HCT116 (cell line): ENCODE measurements around the gene IP6K2. TPM values are rescaled to one million over a fixed set of nuclear protein-coding genes. Genes with fewer than 3 reads are reported as not detected.
A peak's percentile ranks its signal among the peaks of the same experiment; 100 is the strongest.

Experiments
- ATAC-seq: fragments of 200-7000 bp; cut with Tn5 transposase; 2 replicates; pipeline ENCODE4 v1.9.1; 2020; ENCODE audit warnings: mild to moderate bottlenecking, moderate library complexity
- BruUV-seq: library from RNA; stranded (reverse); fragments of 400-500 nt; replicated peaks from 2 replicates; lab custom pipeline; 2021; lab: Mats Ljungman, UMichigan
- CTCF ChIA-PET: fragments of 300-600 bp; sonication (Branson Sonifier 250); formaldehyde crosslinking; loops from one replicate; lab custom pipeline; 2021; ENCODE audit warnings: antibody characterized with exemption; lab: Charles Lee
- POLR2A ChIA-PET: fragments of 300-600, 350-600 bp; sonication (Branson Sonifier 250); formaldehyde crosslinking; loops from one replicate; lab custom pipeline; 2021; ENCODE audit warnings: antibody characterized with exemption; lab: Charles Lee
- RAD21 ChIA-PET, 2 experiments: fragments of 300-600 bp; sonication (Branson Sonifier 250); formaldehyde crosslinking; loops; one replicate each; lab custom pipeline; 2023; ENCODE audit warnings: low total read pairs in 2 of 2; ENCODE audit not compliant: uncharacterized antibody in 2 of 2, unreplicated experiment in 2 of 2, low non-redundant PET in 1 of 2; lab: Charles Lee
- DNase-seq: peaks from one replicate; pipeline ENCODE4 v3.0.0-alpha.2; 2010; ENCODE audit warnings: low read depth, low spot score
- H2AFZ ChIP-seq: fragments of 200-600 bp; shearing (Covaris generic), sonication (generic); 2 replicates; pipeline ENCODE4 v1.6.1; 2017; ENCODE audit warnings: low read depth, mixed run types, mixed read lengths, antibody characterized with exemption, low read length; ENCODE audit not compliant: poor library complexity, severe bottlenecking
- H3K27ac ChIP-seq: 2 replicates; pipeline ENCODE4 v1.5.1; 2012; ENCODE audit warnings: low read depth, low read length
- H3K27me3 ChIP-seq: fragments of 200-600 bp; sonication (generic); 2 replicates; pipeline ENCODE4 v1.6.1; 2016; ENCODE audit warnings: mixed run types, low read length, mixed read lengths; ENCODE audit not compliant: insufficient read depth
- H3K36me3 ChIP-seq, 2 experiments: fragments of 200-500 bp in 1 of 2; fragments of 200-600 bp in 1 of 2; sonication (Bioruptor generic) in 1 of 2; sonication (generic) in 1 of 2; 2 replicates each; pipeline versions ENCODE4 v1.5.1 to v1.6.1; 2014 to 2016; ENCODE audit warnings: low read length in 2 of 2, inconsistent platforms in 1 of 2, mixed read lengths in 1 of 2, mixed run types in 1 of 2; ENCODE audit not compliant: insufficient read depth in 2 of 2, control insufficient read depth in 1 of 2
- H3K4me1 ChIP-seq, 2 experiments: fragments of 200-600 bp in 1 of 2; sonication (generic) in 1 of 2; 2 replicates each; pipeline versions ENCODE4 v1.5.1 to v1.6.1; 2012 to 2017; ENCODE audit warnings: low read length in 2 of 2, inconsistent platforms in 1 of 2, mild to moderate bottlenecking in 1 of 2, mixed read lengths in 1 of 2, mixed run types in 1 of 2, moderate library complexity in 1 of 2; ENCODE audit not compliant: insufficient read depth in 2 of 2, control insufficient read depth in 1 of 2
- H3K4me2 ChIP-seq: fragments of 200-600 bp; sonication (generic); 2 replicates; pipeline ENCODE4 v1.6.1; 2017; ENCODE audit warnings: mixed run types, low read length, mixed read lengths
- H3K4me3 ChIP-seq, 2 experiments: fragments of 200-600 bp in 1 of 2; sonication (generic) in 1 of 2; replicated peaks in 1 of 2; 2 replicates each; pipeline ENCODE4 v1.5.1; 2011 to 2016; ENCODE audit warnings: low read length in 2 of 2, control low read depth in 1 of 2, low read depth in 1 of 2, mild to moderate bottlenecking in 1 of 2, mixed read lengths in 1 of 2, mixed run types in 1 of 2
- H3K79me2 ChIP-seq: fragments of 200-600 bp; sonication (generic); 2 replicates; pipeline ENCODE4 v1.6.1; 2017; ENCODE audit warnings: mild to moderate bottlenecking, mixed run types, low read length, moderate library complexity, mixed read lengths; ENCODE audit not compliant: insufficient read depth
- H3K9ac ChIP-seq: fragments of 200-600 bp; sonication (generic); 2 replicates; pipeline ENCODE4 v1.6.1; 2016; ENCODE audit warnings: low read length, mixed read lengths
- H3K9me2 ChIP-seq: fragments of 200-600 bp; sonication (generic), shearing (Covaris generic); 2 replicates; pipeline ENCODE4 v1.6.1; 2017; ENCODE audit warnings: mixed run types, mild to moderate bottlenecking, moderate library complexity; ENCODE audit not compliant: insufficient read depth
- H3K9me3 ChIP-seq, 2 experiments: fragments of 200-500 bp in 1 of 2; fragments of 200-600 bp in 1 of 2; sonication (Bioruptor generic) in 1 of 2; sonication (generic) in 1 of 2; 2 replicates each; pipeline ENCODE4 v1.6.1; 2014 to 2017; ENCODE audit warnings: low read length in 2 of 2, mixed read lengths in 2 of 2, inconsistent platforms in 1 of 2, low read depth in 1 of 2, mild to moderate bottlenecking in 1 of 2, mixed run types in 1 of 2, moderate library complexity in 1 of 2; ENCODE audit not compliant: control insufficient read depth in 1 of 2, insufficient read depth in 1 of 2
- H4K20me1 ChIP-seq: fragments of 200-600 bp; sonication (generic), shearing (Covaris generic); 2 replicates; pipeline ENCODE4 v1.6.1; 2017; ENCODE audit warnings: mixed run types, mild to moderate bottlenecking, moderate library complexity; ENCODE audit not compliant: insufficient read depth
- ATF3 ChIP-seq: IDR thresholded peaks from 2 replicates; pipeline ENCODE4 v1.6.1; 2012
- CBX3 ChIP-seq: IDR thresholded peaks from 2 replicates; pipeline ENCODE4 v1.6.1; 2012; ENCODE audit warnings: low read depth
- CEBPB ChIP-seq: IDR thresholded peaks from 2 replicates; pipeline ENCODE4 v1.6.1; 2012; ENCODE audit warnings: low read depth
- CTCF ChIP-seq, 3 experiments: fragments of 200-600 bp in 1 of 3; sonication (generic) in 1 of 3; IDR thresholded peaks in 2 of 3; conservative IDR thresholded peaks in 1 of 3; 2 replicates each; pipeline ENCODE4 v1.5.1; 2012 to 2017; ENCODE audit warnings: low read depth in 2 of 3, low read length in 2 of 3, antibody characterized with exemption in 1 of 3, borderline replicate concordance in 1 of 3, control low read depth in 1 of 3, mild to moderate bottlenecking in 1 of 3, mixed read lengths in 1 of 3, mixed run types in 1 of 3, moderate library complexity in 1 of 3; ENCODE audit not compliant: insufficient read depth in 1 of 3
- ELF1 ChIP-seq: IDR thresholded peaks from 2 replicates; pipeline ENCODE4 v1.6.1; 2012; ENCODE audit warnings: low read depth, borderline replicate concordance
- EZH2phosphoT487 ChIP-seq: fragments of 200-600 bp; IDR thresholded peaks from 2 replicates; pipeline ENCODE4 v1.6.1; 2018; ENCODE audit warnings: antibody characterized with exemption, borderline replicate concordance
- FOSL1 ChIP-seq: IDR thresholded peaks from 2 replicates; pipeline ENCODE4 v1.6.1; 2012; ENCODE audit warnings: low read depth
- MAX ChIP-seq: IDR thresholded peaks from 2 replicates; pipeline ENCODE4 v1.6.1; 2012
- POLR2A ChIP-seq: IDR thresholded peaks from 2 replicates; pipeline ENCODE4 v1.7.0; 2011; ENCODE audit warnings: borderline replicate concordance; ENCODE audit not compliant: insufficient read depth, insufficient read length; ENCODE audit errors: extremely low read depth
- REST ChIP-seq: IDR thresholded peaks from 2 replicates; pipeline ENCODE4 v1.6.1; 2012; ENCODE audit warnings: low read depth
- SIN3A ChIP-seq: IDR thresholded peaks from 2 replicates; pipeline ENCODE4 v1.6.1; 2012; ENCODE audit warnings: low read depth
- TCF7L2 ChIP-seq: IDR thresholded peaks from 2 replicates; pipeline ENCODE4 v1.7.0; 2011; ENCODE audit warnings: borderline replicate concordance, inconsistent platforms; ENCODE audit not compliant: insufficient read depth, insufficient read length; ENCODE audit errors: extremely low read depth
- ZBTB33 ChIP-seq: IDR thresholded peaks from 2 replicates; pipeline ENCODE4 v1.6.1; 2011; ENCODE audit warnings: mild to moderate bottlenecking, low read length, moderate library complexity; ENCODE audit not compliant: insufficient replicate concordance; ENCODE audit errors: extremely low read depth
- ZNF274 ChIP-seq: fragments of 200-500 bp; sonication (Bioruptor generic); IDR thresholded peaks from 2 replicates; pipeline ENCODE4 v1.6.1; 2014; ENCODE audit warnings: mild to moderate bottlenecking, low read depth, low read length, inconsistent platforms
- intact Hi-C: fragments of 100-400 bp; cut with micrococcal nuclease; formaldehyde crosslinking; loops from 2 replicates; pipeline ENCODE4 v1.10.0; 2022
- total RNA-seq: library from RNA; stranded (reverse); gene quantifications from one replicate; pipeline ENCODE4 v1.2.1, GENCODE V29; 2021; ENCODE audit not compliant: unreplicated experiment

Gene IP6K2
- total RNA-seq, 1 experiment from 2014 or later, result 89.5 TPM

GRCh38 chr3:48684480-48685143 is 32.4 kb downstream of the IP6K2 start:
- H3K27me3 ChIP-seq, result no peaks in the 10 kb centered on the region
- intact Hi-C loops, result loop anchor here (5.0 kb wide), 1 partner anchor 268 kb away; no protein-coding TSS in a partner anchor
- H3K27ac ChIP-seq, result peak overlapping the region; percentile 38; the same call in 1 of the 2 replicates
- ChIA-PET RAD21 (no interaction called here), CTCF (interaction anchor here (1.3 kb wide), 1 partner anchor 21 kb away, joined by 3 read pairs; the partner anchor contains the start of gene CELSR3), POLR2A (interaction anchor here (1.0 kb wide), 1 partner anchor 20 kb away, joined by 4 read pairs; no protein-coding TSS in a partner anchor)
- H3K9me2 ChIP-seq, result no peaks in the 10 kb centered on the region
- peaks cover 13 to 29% of the 10 kb centered on the region in 2 experiments for H3K4me1 ChIP-seq
- H3K36me3 ChIP-seq, result peaks cover 29 to 42% of the 10 kb centered on the region in 2 experiments
- no peak overlapping the region for H2AFZ ChIP-seq
- H3K9ac ChIP-seq, result peak overlapping the region; percentile 89
- H3K4me2 ChIP-seq, result peak overlapping the region; percentile 93
- TF ChIP-seq POLR2A (no peak), FOSL1 (no peak), CTCF (IDR thresholded peaks at IDR 0.05 in 2 of 3, conservative IDR thresholded peaks at IDR 0.05 in 1 of 3; ENCODE audit: borderline replicate concordance in 1 of 3, insufficient read depth in 1 of 3, low read depth in 2 of 3, low read length in 2 of 3) (no peak), ELF1 (no peak), ZNF274 (no peak), ATF3 (no peak), ZBTB33 (no peak), CBX3 (no peak), EZH2phosphoT487 (no peak), CEBPB (no peak), MAX (no peak), REST (no peak), SIN3A (no peak), TCF7L2 (no peak)
- H3K4me3 ChIP-seq, result peak overlapping the region; percentile 77 to 96
- H3K9me3 ChIP-seq, result no peaks in the 10 kb centered on the region
- BruUV-seq, result no TSS peak
- ATAC-seq, result no peak
- no peak for DNase-seq
- H4K20me1 ChIP-seq, result no peaks in the 10 kb centered on the region
- H3K79me2 ChIP-seq, result peaks cover 34% of the 10 kb centered on the region
